SK-N-SH (cell line): ENCODE results near the gene SEMA3A. TPM values are rescaled to one million over a fixed set of nuclear protein-coding genes. Genes with fewer than 3 reads are reported as not detected.

ENCODE experiments used
- CTCF ChIA-PET: fragments of 300-600, 350-600 bp; formaldehyde crosslinking; extraction: SDS; loops from one replicate; lab custom pipeline; 2021; lab: Yijun Ruan, JAX
- POLR2A ChIA-PET: fragments of 350-600 bp; sonication (Branson Sonifier 250); formaldehyde crosslinking; extraction: SDS; loops from one replicate; lab custom pipeline; 2020; ENCODE audit warnings: antibody characterized with exemption, inconsistent platforms; lab: Yijun Ruan, JAX
- DNase-seq: peaks from one replicate; pipeline ENCODE4 v3.0.0; 2012
- H2AFZ ChIP-seq: fragments of 200-600 bp; sonication (generic); 2 replicates; pipeline ENCODE4 v1.8.1; 2016; ENCODE audit warnings: antibody characterized with exemption, mild to moderate bottlenecking, low read depth
- H3F3A ChIP-seq: fragments of 200-600 bp; sonication (generic); replicated peaks from 2 replicates; pipeline ENCODE3; 2016; ENCODE audit warnings: antibody characterized with exemption, mild to moderate bottlenecking; ENCODE audit not compliant: insufficient read depth
- H3K27ac ChIP-seq, 2 experiments: fragments of 200-500 bp in 1 of 2; fragments of 200-600 bp in 1 of 2; sonication (Bioruptor generic) in 1 of 2; sonication (generic), shearing (Covaris generic) in 1 of 2; 2 replicates each; pipeline versions ENCODE4 v1.5.1 to v1.6.1; 2014 to 2016; ENCODE audit warnings: low read depth in 2 of 2, inconsistent platforms in 1 of 2, low read length in 1 of 2, mild to moderate bottlenecking in 1 of 2, mixed read lengths in 1 of 2
- H3K27me3 ChIP-seq: fragments of 200-600 bp; sonication (generic), shearing (Covaris generic); 2 replicates; pipeline ENCODE4 v1.6.1; 2016; ENCODE audit warnings: mixed run types; ENCODE audit not compliant: insufficient read depth
- H3K36me3 ChIP-seq, 2 experiments: fragments of 200-500 bp in 1 of 2; fragments of 200-600 bp in 1 of 2; sonication (Bioruptor generic) in 1 of 2; sonication (generic) in 1 of 2; replicated peaks in 1 of 2; 2 replicates each; pipeline versions ENCODE3 to v1.5.1; 2014 to 2016; ENCODE audit warnings: low read length in 1 of 2, mild to moderate bottlenecking in 1 of 2; ENCODE audit not compliant: insufficient read depth in 2 of 2, control insufficient read depth in 1 of 2
- H3K4me1 ChIP-seq, 2 experiments: fragments of 200-500 bp in 1 of 2; fragments of 200-600 bp in 1 of 2; sonication (Bioruptor generic) in 1 of 2; sonication (generic), shearing (Covaris generic) in 1 of 2; 2 replicates each; pipeline versions ENCODE4 v1.5.1 to v1.6.1; 2014 to 2016; ENCODE audit warnings: low read depth in 1 of 2, low read length in 1 of 2, mixed run types in 1 of 2; ENCODE audit not compliant: insufficient read depth in 2 of 2, control insufficient read depth in 1 of 2
- H3K4me2 ChIP-seq: fragments of 200-600 bp; sonication (generic), shearing (Covaris generic); 2 replicates; pipeline ENCODE4 v1.6.1; 2017; ENCODE audit warnings: mixed run types
- H3K4me3 ChIP-seq, 2 experiments: fragments of 200-500 bp in 1 of 2; fragments of 200-600 bp in 1 of 2; sonication (Bioruptor generic) in 1 of 2; sonication (generic), shearing (Covaris generic) in 1 of 2; 2 replicates each; pipeline versions ENCODE4 v1.5.1 to v1.8.1; 2014 to 2016; ENCODE audit warnings: low read depth in 2 of 2, inconsistent platforms in 1 of 2, low read length in 1 of 2, mild to moderate bottlenecking in 1 of 2, mixed read lengths in 1 of 2, moderate library complexity in 1 of 2
- H3K79me2 ChIP-seq: fragments of 200-600 bp; sonication (generic); 2 replicates; pipeline ENCODE4 v1.8.1; 2017; ENCODE audit warnings: mild to moderate bottlenecking; ENCODE audit not compliant: insufficient read depth
- H3K9ac ChIP-seq: fragments of 200-600 bp; sonication (generic); 2 replicates; pipeline ENCODE4 v1.6.1; 2017; ENCODE audit warnings: mixed run types
- H3K9me2 ChIP-seq: fragments of 200-600 bp; sonication (generic); 2 replicates; pipeline ENCODE4 v1.6.1; 2017; ENCODE audit warnings: mixed run types
- H3K9me3 ChIP-seq: fragments of 200-600 bp; sonication (generic); 2 replicates; pipeline ENCODE4 v1.6.1; 2017; ENCODE audit warnings: mixed run types, mild to moderate bottlenecking, moderate library complexity
- H4K20me1 ChIP-seq: fragments of 200-600 bp; sonication (generic); 2 replicates; pipeline ENCODE4 v1.6.1; 2017; ENCODE audit warnings: mild to moderate bottlenecking, mixed run types; ENCODE audit not compliant: insufficient read depth
- EZH2phosphoT487 ChIP-seq: fragments of 200-600 bp; sonication (generic); IDR thresholded peaks from 2 replicates; pipeline ENCODE4 v1.6.1; 2017; ENCODE audit warnings: low read depth, mixed run types, mild to moderate bottlenecking, antibody characterized with exemption, moderate library complexity, borderline replicate concordance
- JUND ChIP-seq: IDR thresholded peaks from 2 replicates; pipeline ENCODE4 v1.4.0; 2012
- MAX ChIP-seq: IDR thresholded peaks from 2 replicates; pipeline ENCODE4 v1.4.0; 2012; ENCODE audit warnings: low read depth
- NFIC ChIP-seq: IDR thresholded peaks from 2 replicates; pipeline ENCODE4 v1.4.0; 2012; ENCODE audit warnings: borderline replicate concordance
- POLR2AphosphoS5 ChIP-seq: IDR thresholded peaks from 2 replicates; pipeline ENCODE4 v1.6.1; 2012; ENCODE audit warnings: low read depth, low read length
- RFX5 ChIP-seq: IDR thresholded peaks from 2 replicates; pipeline ENCODE4 v1.6.1; 2012; ENCODE audit warnings: mild to moderate bottlenecking, improper control_type of control experiment, low read length
- SIN3A ChIP-seq: IDR thresholded peaks from 2 replicates; pipeline ENCODE4 v1.6.1; 2012; ENCODE audit warnings: low read depth, mild to moderate bottlenecking, low read length, moderate library complexity, borderline replicate concordance
- TAF1 ChIP-seq: IDR thresholded peaks from 2 replicates; pipeline ENCODE4 v1.6.1; 2012; ENCODE audit warnings: low read depth, mild to moderate bottlenecking, low read length, moderate library complexity, borderline replicate concordance
- TEAD4 ChIP-seq: IDR thresholded peaks from 2 replicates; pipeline ENCODE4 v1.4.0; 2012; ENCODE audit warnings: mild to moderate bottlenecking, borderline replicate concordance; ENCODE audit not compliant: insufficient read depth
- USF1 ChIP-seq: IDR thresholded peaks from 2 replicates; pipeline ENCODE4 v1.4.0; 2012; ENCODE audit warnings: low read depth, borderline replicate concordance
- YY1 ChIP-seq: IDR thresholded peaks from 2 replicates; pipeline ENCODE4 v1.4.0; 2012; ENCODE audit warnings: low read depth, mild to moderate bottlenecking
- ZBTB33 ChIP-seq: IDR thresholded peaks from 2 replicates; pipeline ENCODE4 v1.4.0; 2012; ENCODE audit warnings: low read depth, borderline replicate concordance
- WGBS: methylation state at CpG from one replicate; pipeline ENCODE4 v1.1.6; 2017; ENCODE audit warnings: low lambda C conversion rate; 5-methylcytosine and 5-hydroxymethylcytosine counted together
- polyA plus RNA-seq, 3 experiments: library from polyadenylated mRNA; depleted of rRNA; stranded (reverse); fragments of >200 nt; gene quantifications; 2 replicates each; pipeline ENCODE4 v1.2.3, GENCODE V29; 2012
- TF ChIP-seq, protein P1 (sequence below): fragments of 150-350 bp; IDR thresholded peaks from 2 replicates; pipeline ENCODE4 v1.6.1; 2016; ENCODE audit warnings: mild to moderate bottlenecking, low read depth, low read length

The SEMA3A gene
- polyA plus RNA-seq, 1 of the 3 experiments (the other 2 are of a cell fraction): 15.9 TPM

- WGBS: 66% methylated on average over 2 of the region's 2 CpGs
- TF ChIP-seq, protein P1, sequence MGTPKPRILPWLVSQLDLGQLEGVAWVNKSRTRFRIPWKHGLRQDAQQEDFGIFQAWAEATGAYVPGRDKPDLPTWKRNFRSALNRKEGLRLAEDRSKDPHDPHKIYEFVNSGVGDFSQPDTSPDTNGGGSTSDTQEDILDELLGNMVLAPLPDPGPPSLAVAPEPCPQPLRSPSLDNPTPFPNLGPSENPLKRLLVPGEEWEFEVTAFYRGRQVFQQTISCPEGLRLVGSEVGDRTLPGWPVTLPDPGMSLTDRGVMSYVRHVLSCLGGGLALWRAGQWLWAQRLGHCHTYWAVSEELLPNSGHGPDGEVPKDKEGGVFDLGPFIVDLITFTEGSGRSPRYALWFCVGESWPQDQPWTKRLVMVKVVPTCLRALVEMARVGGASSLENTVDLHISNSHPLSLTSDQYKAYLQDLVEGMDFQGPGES: no peak
Observed at GRCh38 chr7:83956104-83956503, 238.5 kb downstream of the SEMA3A start.

GRCh38 chr7:83952236-83952635 is 242.4 kb downstream of the SEMA3A start:
- 90% methylated on average over 2 of the region's 2 CpGs for WGBS
- H3K27me3 ChIP-seq: no peaks in the 10 kb centered on the region
- TF ChIP-seq TEAD4: no peak
- TF ChIP-seq YY1: no peak
- no peak for TF ChIP-seq SIN3A
- TF ChIP-seq JUND: no peak
- no peak for TF ChIP-seq NFIC
- no peak for TF ChIP-seq RFX5
- no peak for TF ChIP-seq USF1
- no peak for TF ChIP-seq TAF1
- no peak for TF ChIP-seq ZBTB33
- no peak for TF ChIP-seq POLR2AphosphoS5
- no peak for TF ChIP-seq MAX
- no peak for TF ChIP-seq EZH2phosphoT487
- POLR2A ChIA-PET: no interaction called here
- no peak overlapping the region for H2AFZ ChIP-seq
- no peak overlapping the region for H3K27ac ChIP-seq
- H3K9ac ChIP-seq: no peak overlapping the region
- H3K4me3 ChIP-seq: no peak overlapping the region
- no peaks in the 10 kb centered on the region for H3K4me1 ChIP-seq
- no peaks in the 10 kb centered on the region for H3K36me3 ChIP-seq
- no peaks in the 10 kb centered on the region for H3K9me2 ChIP-seq
- H3K9me3 ChIP-seq: no peaks in the 10 kb centered on the region
- H3K4me2 ChIP-seq: no peak overlapping the region
- no peaks in the 10 kb centered on the region for H4K20me1 ChIP-seq
- no peak for DNase-seq
- no peaks in the 10 kb centered on the region for H3K79me2 ChIP-seq
- H3F3A ChIP-seq: no peaks in the 10 kb centered on the region
- CTCF ChIA-PET: interaction anchor here (0.9 to 1.7 kb wide), 3 partner anchors 16 to 1070 kb away, joined by 3 to 4 read pairs (median 3); no protein-coding TSS in a partner anchor

More at GRCh38 chr7:83956104-83956503, 238.5 kb downstream of the SEMA3A start:
- no peaks in the 10 kb centered on the region for H3K9me2 ChIP-seq
- no peak overlapping the region for H3K27ac ChIP-seq
- no peak overlapping the region for H3K4me3 ChIP-seq
- H4K20me1 ChIP-seq: no peaks in the 10 kb centered on the region
- DNase-seq: no peak
- H3K4me1 ChIP-seq: no peaks in the 10 kb centered on the region
- H3K9ac ChIP-seq: no peak overlapping the region
- ChIA-PET CTCF (interaction anchor here (0.5 to 7.3 kb wide), 5 partner anchors 21 to 1074 kb away, joined by 3 to 63 read pairs (median 4); no protein-coding TSS in a partner anchor), POLR2A (no interaction called here)
- no peaks in the 10 kb centered on the region for H3K9me3 ChIP-seq
- H3F3A ChIP-seq: no peaks in the 10 kb centered on the region
- no peak overlapping the region for H2AFZ ChIP-seq
- no peak overlapping the region for H3K4me2 ChIP-seq
- no peaks in the 10 kb centered on the region for H3K27me3 ChIP-seq
- H3K79me2 ChIP-seq: no peaks in the 10 kb centered on the region
- H3K36me3 ChIP-seq: peaks cover 0 to 2% of the 10 kb centered on the region in 2 experiments
